GM10266 (cell line): Measurements from ENCODE around the gene TLCD1.

Source experiments
- DNase-seq: peaks from one replicate; pipeline ENCODE4 v3.0.0; 2012; ENCODE audit errors: extremely low spot score
- CTCF ChIP-seq: IDR thresholded peaks from 2 replicates; pipeline ENCODE4 v1.5.1; 2012; ENCODE audit warnings: mild to moderate bottlenecking, low read depth; ENCODE audit not compliant: control insufficient read depth, insufficient read depth; ENCODE audit errors: missing control alignments

The TLCD1 gene

GRCh38 chr17:28685366-28685765 is 40.7 kb downstream of the TLCD1 start:
- DNase-seq, result no peak
- TF ChIP-seq CTCF, result no peak

- DNase-seq, result no peak
- no peak for TF ChIP-seq CTCF
These were observed 41.1 kb downstream of the TLCD1 start for GRCh38 chr17:28684963-28685362.

- no peak for TF ChIP-seq CTCF
- no peak for DNase-seq
These were observed 43.4 kb downstream of the TLCD1 start for GRCh38 chr17:28682655-28683054.

- TF ChIP-seq CTCF, result no peak
- DNase-seq, result no peak
These were observed 50.1 kb downstream of the TLCD1 start for GRCh38 chr17:28675980-28676379.

- TF ChIP-seq CTCF, result no peak
- no peak for DNase-seq
These were observed 50.5 kb downstream of the TLCD1 start for GRCh38 chr17:28675490-28675889.
